Endothelial cell (in vitro differentiated cells): ENCODE results near the gene ETV6. TPM values are rescaled to one million over a fixed set of nuclear protein-coding genes. Genes with fewer than 3 reads are reported as not detected.

ENCODE experiments used
- DNase-seq: peaks from one replicate; pipeline ENCODE4 v3.0.0; 2021; ENCODE audit warnings: low spot score
- H3K27ac Mint-ChIP-seq: one replicate; pipeline ENCODE4 v1.8.0; 2021; ENCODE audit warnings: mixed read lengths, inconsistent platforms; ENCODE audit not compliant: unreplicated experiment
- H3K27me3 Mint-ChIP-seq: one replicate; pipeline ENCODE4 v1.8.0; 2021; ENCODE audit warnings: mild to moderate bottlenecking, moderate library complexity, mixed read lengths, inconsistent platforms; ENCODE audit not compliant: unreplicated experiment
- H3K36me3 Mint-ChIP-seq: one replicate; pipeline ENCODE4 v1.8.0; 2021; ENCODE audit warnings: mild to moderate bottlenecking, low read depth, mixed read lengths, inconsistent platforms; ENCODE audit not compliant: unreplicated experiment
- H3K4me1 Mint-ChIP-seq: one replicate; pipeline ENCODE4 v1.8.0; 2021; ENCODE audit warnings: mild to moderate bottlenecking, mixed read lengths, inconsistent platforms; ENCODE audit not compliant: unreplicated experiment
- H3K4me3 Mint-ChIP-seq: one replicate; pipeline ENCODE4 v1.8.0; 2021; ENCODE audit warnings: mild to moderate bottlenecking, mixed read lengths, inconsistent platforms; ENCODE audit not compliant: unreplicated experiment
- H3K9me3 Mint-ChIP-seq: one replicate; pipeline ENCODE4 v1.8.0; 2021; ENCODE audit warnings: mixed read lengths, inconsistent platforms; ENCODE audit not compliant: unreplicated experiment
- total RNA-seq: library from RNA; stranded (reverse); fragmentation: NEBNext Ultra II Directional; extraction: Animal tissue kit (Norgen Biotek cat#: 25700); gene quantifications from one replicate; pipeline ENCODE4 v1.2.1, GENCODE V29; 2021; ENCODE audit not compliant: unreplicated experiment
- TF ChIP-seq, protein P1 (sequence below): fragments of 200-600 bp; sonication (generic); IDR thresholded peaks from one replicate; pipeline ENCODE4 v1.5.0; 2021; ENCODE audit warnings: antibody characterized with exemption; ENCODE audit not compliant: unreplicated experiment

ETV6 gene
- total RNA-seq, 1 donor from 2014 or later: 98.7 TPM

- no peak for DNase-seq
- Mint-ChIP-seq H3K27me3 (no peaks in the 10 kb centered on the region), H3K27ac (no peak overlapping the region)
Observed at GRCh38 chr12:11657511-11657910, 8.0 kb downstream of the ETV6 start.

DNA sequence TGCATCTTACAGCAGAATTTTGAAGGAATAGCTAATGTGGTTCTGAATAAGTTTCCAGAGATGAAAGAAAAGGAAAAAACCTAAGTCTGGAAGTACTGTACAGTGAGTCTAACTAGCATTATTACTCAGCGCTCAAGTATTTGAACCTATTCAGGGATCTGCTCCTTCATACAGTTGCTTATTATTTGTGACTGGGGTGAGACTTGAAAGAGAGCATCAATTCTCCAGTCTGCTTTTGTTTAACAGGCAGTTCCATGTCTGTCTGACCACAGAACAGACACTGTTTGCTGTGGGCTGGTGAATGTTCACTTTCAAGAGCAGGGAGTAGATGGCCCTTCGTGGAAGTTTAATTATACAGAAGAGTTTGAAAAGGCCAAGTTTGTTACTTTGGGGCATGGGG lies 9.3 kb downstream of the ETV6 start:
- H3K4me3 Mint-ChIP-seq: no peak overlapping the region
- H3K27me3 Mint-ChIP-seq: no peaks in the 10 kb centered on the region
- peaks cover 79% of the 10 kb centered on the region for H3K4me1 Mint-ChIP-seq
- no peak overlapping the region for H3K27ac Mint-ChIP-seq
- no peak for DNase-seq
- no peaks in the 10 kb centered on the region for H3K9me3 Mint-ChIP-seq
- peaks cover 33% of the 10 kb centered on the region for H3K36me3 Mint-ChIP-seq
- TF ChIP-seq, protein P1, sequence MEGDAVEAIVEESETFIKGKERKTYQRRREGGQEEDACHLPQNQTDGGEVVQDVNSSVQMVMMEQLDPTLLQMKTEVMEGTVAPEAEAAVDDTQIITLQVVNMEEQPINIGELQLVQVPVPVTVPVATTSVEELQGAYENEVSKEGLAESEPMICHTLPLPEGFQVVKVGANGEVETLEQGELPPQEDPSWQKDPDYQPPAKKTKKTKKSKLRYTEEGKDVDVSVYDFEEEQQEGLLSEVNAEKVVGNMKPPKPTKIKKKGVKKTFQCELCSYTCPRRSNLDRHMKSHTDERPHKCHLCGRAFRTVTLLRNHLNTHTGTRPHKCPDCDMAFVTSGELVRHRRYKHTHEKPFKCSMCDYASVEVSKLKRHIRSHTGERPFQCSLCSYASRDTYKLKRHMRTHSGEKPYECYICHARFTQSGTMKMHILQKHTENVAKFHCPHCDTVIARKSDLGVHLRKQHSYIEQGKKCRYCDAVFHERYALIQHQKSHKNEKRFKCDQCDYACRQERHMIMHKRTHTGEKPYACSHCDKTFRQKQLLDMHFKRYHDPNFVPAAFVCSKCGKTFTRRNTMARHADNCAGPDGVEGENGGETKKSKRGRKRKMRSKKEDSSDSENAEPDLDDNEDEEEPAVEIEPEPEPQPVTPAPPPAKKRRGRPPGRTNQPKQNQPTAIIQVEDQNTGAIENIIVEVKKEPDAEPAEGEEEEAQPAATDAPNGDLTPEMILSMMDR: no peak

More at GRCh38 chr12:11657511-11657910, 8.0 kb downstream of the ETV6 start:
- H3K4me3 Mint-ChIP-seq: no peak overlapping the region
- H3K9me3 Mint-ChIP-seq: no peaks in the 10 kb centered on the region
- TF ChIP-seq, protein P1: no peak
- peaks cover 83% of the 10 kb centered on the region for H3K4me1 Mint-ChIP-seq
- peaks cover 27% of the 10 kb centered on the region for H3K36me3 Mint-ChIP-seq

DNA sequence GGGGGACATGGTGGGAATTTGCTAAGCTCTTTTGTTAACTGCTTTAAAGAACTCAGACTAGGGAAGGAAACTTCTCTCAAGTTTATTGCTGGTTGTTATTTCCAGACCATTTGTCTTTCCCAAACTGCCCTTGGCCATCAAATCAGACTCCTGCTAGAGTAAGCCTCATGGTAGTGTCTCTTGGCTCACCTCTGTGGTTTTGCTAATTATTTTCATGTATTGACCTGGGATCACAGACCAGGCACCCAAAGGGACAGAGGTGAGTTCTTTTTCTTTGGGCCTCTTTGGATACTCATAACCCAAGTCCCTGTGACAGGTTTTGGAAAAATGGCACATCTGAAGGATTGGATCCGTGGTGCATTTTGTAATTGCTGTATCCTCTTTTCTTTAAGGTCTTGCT lies 11.2 kb downstream of the ETV6 start:
- H3K27ac Mint-ChIP-seq: no peak overlapping the region
- DNase-seq: no peak
- H3K9me3 Mint-ChIP-seq: no peaks in the 10 kb centered on the region
- TF ChIP-seq, protein P1: no peak
- H3K27me3 Mint-ChIP-seq: peaks cover 3% of the 10 kb centered on the region
- no peak overlapping the region for H3K4me3 Mint-ChIP-seq
- peaks cover 72% of the 10 kb centered on the region for H3K4me1 Mint-ChIP-seq
- peaks cover 46% of the 10 kb centered on the region for H3K36me3 Mint-ChIP-seq

GRCh38 chr12:11661491-11662089 lies 12.1 kb downstream of the ETV6 start:
- Mint-ChIP-seq H3K27me3 (peaks cover 3% of the 10 kb centered on the region), H3K4me3 (no peak overlapping the region), H3K9me3 (no peaks in the 10 kb centered on the region), H3K36me3 (peaks cover 51% of the 10 kb centered on the region), H3K4me1 (peaks cover 72% of the 10 kb centered on the region), H3K27ac (no peak overlapping the region)
- TF ChIP-seq, protein P1: no peak
- DNase-seq: no peak

DNA sequence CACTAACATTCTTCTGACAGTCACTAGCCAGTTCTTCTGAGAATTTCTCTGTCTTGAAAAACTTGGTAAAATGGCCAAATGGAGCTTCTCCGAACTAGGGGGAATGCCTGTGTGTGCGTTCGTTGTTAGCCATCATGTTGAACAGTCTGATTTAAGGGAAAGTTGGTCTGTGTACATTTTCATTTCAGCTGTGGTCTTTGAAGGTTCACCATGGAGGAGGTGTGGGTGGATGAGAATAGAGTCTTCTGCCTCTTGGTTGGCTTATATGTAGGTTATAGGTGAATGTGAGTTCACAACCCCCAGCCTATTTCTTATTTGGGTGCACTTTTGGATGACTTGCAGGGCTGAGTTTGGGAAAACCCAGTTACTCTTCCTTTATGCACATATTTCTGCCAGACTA lies 12.9 kb downstream of the ETV6 start:
- Mint-ChIP-seq H3K27me3 (peaks cover 3% of the 10 kb centered on the region), H3K4me3 (no peak overlapping the region), H3K27ac (no peak overlapping the region), H3K4me1 (peaks cover 71% of the 10 kb centered on the region), H3K9me3 (no peaks in the 10 kb centered on the region), H3K36me3 (peaks cover 52% of the 10 kb centered on the region)
- TF ChIP-seq, protein P1: no peak
- DNase-seq: no peak
